Lower leg skin (tissue), 3 donors: ENCODE results near the gene HPGD.

Source experiments
- CTCF ChIP-seq, 3 donors: fragments of 450-650 bp; IDR thresholded peaks; one replicate each; pipeline ENCODE4 v1.5.1; 2016; ENCODE audit warnings: antibody characterized with exemption in 3 of 3, mild to moderate bottlenecking in 3 of 3, moderate library complexity in 2 of 3
- POLR2A ChIP-seq, 2 donors: fragments of 450-650 bp; IDR thresholded peaks; one replicate each; pipeline ENCODE4 v1.6.1; 2016 to 2017; ENCODE audit warnings: antibody characterized with exemption in 2 of 2, mild to moderate bottlenecking in 1 of 2, moderate library complexity in 1 of 2

DNA sequence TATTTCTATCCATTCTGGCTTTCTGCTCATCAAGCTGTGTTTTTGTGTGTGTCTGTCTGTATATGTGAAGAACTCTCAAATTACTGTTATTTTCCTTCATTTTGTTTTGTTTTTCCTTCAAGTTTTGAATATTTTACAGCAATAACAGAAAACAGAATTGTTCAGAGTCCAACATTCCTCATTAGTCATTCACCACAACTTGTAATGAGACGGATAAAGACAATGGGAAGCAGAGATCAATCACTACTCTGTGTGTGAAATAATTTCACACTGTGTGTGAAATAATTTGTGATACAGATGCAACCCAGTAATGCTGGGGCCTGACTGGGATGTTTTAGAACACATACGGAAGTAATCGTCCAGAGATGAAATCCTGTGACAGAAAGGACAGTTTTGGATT is 55.2 kb downstream of the HPGD start:
- TF ChIP-seq CTCF (IDR thresholded peaks at IDR 0.05) (no peak), POLR2A (IDR thresholded peaks at IDR 0.05) (no peak)
